ENCODE data around the gene TMEM14C.

Gene TMEM14C

GRCh38 chr6:10771371-10771894, 48.6 kb downstream of the TMEM14C start:
- DNase-seq = no peak

DNA sequence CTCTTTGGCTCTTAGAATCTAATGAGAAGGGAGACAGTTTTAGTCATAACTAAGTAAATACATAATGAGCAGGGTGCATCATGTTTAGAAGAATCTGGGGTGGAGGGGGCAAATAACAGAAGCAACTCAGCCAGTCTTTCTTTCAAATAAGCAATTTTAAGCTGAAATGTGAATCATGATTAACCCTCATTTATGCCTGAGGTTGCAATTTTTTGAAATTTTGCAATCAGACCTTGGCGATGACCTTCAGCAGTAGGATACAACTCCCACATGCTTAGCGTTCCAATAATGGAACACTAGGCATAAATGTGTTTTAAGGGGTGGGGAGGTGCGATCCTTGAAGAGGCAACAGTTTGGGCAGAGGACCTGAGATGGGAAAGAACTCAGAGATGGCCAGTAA, 55.4 kb downstream of the TMEM14C start:
- DNase-seq = no peak

- DNase-seq = no peak
These were observed 56.2 kb downstream of the TMEM14C start for GRCh38 chr6:10779076-10779475.

All from COR-L47 (cell line).